Renal cortex interstitium (tissue), 15 donors: ENCODE data around the gene PCDHB14. TPM values are rescaled to one million over a fixed set of nuclear protein-coding genes. Genes with fewer than 3 reads are reported as not detected.
"Not testable (repeated sequence)": the region's sequence is repeated elsewhere in the genome, so short reads cannot be mapped to it uniquely, and the experiment has no call there.

Source experiments
- DNase-seq, 11 donors: peaks; one replicate each; pipeline ENCODE4 v3.0.0-alpha.2; 2013; ENCODE audit warnings: low read depth in 9 of 11, low spot score in 4 of 11; ENCODE audit errors: extremely low read depth in 1 of 11
- long read RNA-seq, 16 experiments: transcript quantifications; one replicate each; lab custom pipeline, GENCODE V29; 2026
- polyA plus RNA-seq, 3 donors: library from polyadenylated mRNA; unstranded; fragments of 120-200 nt; gene quantifications; one replicate each; pipeline ENCODE4 v1.2.1, GENCODE V29; 2013; ENCODE audit not compliant: insufficient read length in 3 of 3

PCDHB14 gene
- polyA plus RNA-seq, result 10 to 100 TPM in 2 of 3 donors, 1 to 10 TPM in 1; 9.5 to 11.6 (median 10.6) TPM
- long read RNA-seq, donor 1, full-length matches to known transcripts, result 6 of 6 reads
- long read RNA-seq, donor 1, partial matches to known transcripts, result 0 of 6 reads
- long read RNA-seq, donor 1, other reads (novel, unspliced or antisense), result 0 of 6 reads
- long read RNA-seq, donor 2, full-length matches to known transcripts, result 5 of 5 reads
- long read RNA-seq, donor 2, partial matches to known transcripts, result 0 of 5 reads
- long read RNA-seq, donor 2, other reads (novel, unspliced or antisense), result 0 of 5 reads
- long read RNA-seq, donor 3, full-length matches to known transcripts, result 8 of 8 reads
- long read RNA-seq, donor 3, partial matches to known transcripts, result 0 of 8 reads
- long read RNA-seq, donor 3, other reads (novel, unspliced or antisense), result 0 of 8 reads
- long read RNA-seq, donor 4, full-length matches to known transcripts, result 8 of 8 reads
- long read RNA-seq, donor 4, partial matches to known transcripts, result 0 of 8 reads
- long read RNA-seq, donor 4, other reads (novel, unspliced or antisense), result 0 of 8 reads
- long read RNA-seq, donor 5, result 0 reads
- long read RNA-seq, donor 6, full-length matches to known transcripts, result 14 of 14 reads
- long read RNA-seq, donor 6, partial matches to known transcripts, result 0 of 14 reads
- long read RNA-seq, donor 6, other reads (novel, unspliced or antisense), result 0 of 14 reads
- long read RNA-seq, donor 7, full-length matches to known transcripts, result 8 of 8 reads
- long read RNA-seq, donor 7, partial matches to known transcripts, result 0 of 8 reads
- long read RNA-seq, donor 7, other reads (novel, unspliced or antisense), result 0 of 8 reads
- long read RNA-seq, donor 8, result 0 reads
- long read RNA-seq, donor 9, full-length matches to known transcripts, result 4 of 4 reads
- long read RNA-seq, donor 9, partial matches to known transcripts, result 0 of 4 reads
- long read RNA-seq, donor 9, other reads (novel, unspliced or antisense), result 0 of 4 reads
- long read RNA-seq, donor 10, full-length matches to known transcripts, result 9 of 9 reads
- long read RNA-seq, donor 10, partial matches to known transcripts, result 0 of 9 reads
- long read RNA-seq, donor 10, other reads (novel, unspliced or antisense), result 0 of 9 reads
- long read RNA-seq, donor 11, full-length matches to known transcripts, result 2 of 2 reads
- long read RNA-seq, donor 11, partial matches to known transcripts, result 0 of 2 reads
- long read RNA-seq, donor 11, other reads (novel, unspliced or antisense), result 0 of 2 reads
- long read RNA-seq, donor 12, full-length matches to known transcripts, result 8 of 8 reads
- long read RNA-seq, donor 12, partial matches to known transcripts, result 0 of 8 reads
- long read RNA-seq, donor 12, other reads (novel, unspliced or antisense), result 0 of 8 reads
- long read RNA-seq, donor 13, result 0 reads
- long read RNA-seq, donor 14, full-length matches to known transcripts, result 4 of 4 reads
- long read RNA-seq, donor 14, partial matches to known transcripts, result 0 of 4 reads
- long read RNA-seq, donor 14, other reads (novel, unspliced or antisense), result 0 of 4 reads
- long read RNA-seq, donor 15, full-length matches to known transcripts, result 4 of 4 reads
- long read RNA-seq, donor 15, partial matches to known transcripts, result 0 of 4 reads
- long read RNA-seq, donor 15, other reads (novel, unspliced or antisense), result 0 of 4 reads
- long read RNA-seq, donor 16, full-length matches to known transcripts, result 26 of 26 reads
- long read RNA-seq, donor 16, partial matches to known transcripts, result 0 of 26 reads
- long read RNA-seq, donor 16, other reads (novel, unspliced or antisense), result 0 of 26 reads

DNA sequence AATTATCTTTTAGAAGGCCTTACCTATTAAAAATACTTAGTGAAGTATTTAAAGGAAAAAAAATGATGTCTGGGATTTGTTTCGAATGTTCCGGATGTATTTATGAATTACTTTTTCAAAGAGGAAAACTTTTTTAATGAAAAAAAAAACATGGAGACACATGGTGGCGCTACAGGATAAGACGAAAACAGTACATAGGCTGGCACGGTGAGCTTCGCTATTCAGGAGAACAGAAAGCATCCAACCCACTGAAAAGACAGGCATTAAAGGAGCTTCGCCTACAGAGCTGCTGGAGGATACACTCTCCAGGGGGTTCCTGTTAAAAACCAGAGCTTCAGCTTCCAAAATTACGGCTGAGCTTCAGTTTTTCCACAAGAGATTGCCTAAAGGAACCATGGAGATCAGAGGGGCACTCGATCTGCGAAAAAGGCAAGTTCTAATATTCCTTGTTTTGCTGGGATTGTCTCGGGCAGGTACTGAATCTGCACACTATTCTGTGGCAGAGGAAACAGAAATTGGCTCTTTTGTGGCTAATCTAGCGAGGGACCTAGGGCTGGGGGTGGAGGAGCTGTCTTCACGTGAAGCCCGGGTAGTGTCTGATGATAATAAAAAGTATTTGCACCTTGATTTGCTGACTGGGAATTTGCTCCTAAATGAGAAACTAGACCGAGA lies at the start of gene PCDHB14:
PCDHB14 (plus strand) TSS at position 232 of the 672 bp plus-strand sequence; CDS start at position 395, 163 bp downstream.
- peak in 1 of 11 donors; percentile 12 for DNase-seq

DNA sequence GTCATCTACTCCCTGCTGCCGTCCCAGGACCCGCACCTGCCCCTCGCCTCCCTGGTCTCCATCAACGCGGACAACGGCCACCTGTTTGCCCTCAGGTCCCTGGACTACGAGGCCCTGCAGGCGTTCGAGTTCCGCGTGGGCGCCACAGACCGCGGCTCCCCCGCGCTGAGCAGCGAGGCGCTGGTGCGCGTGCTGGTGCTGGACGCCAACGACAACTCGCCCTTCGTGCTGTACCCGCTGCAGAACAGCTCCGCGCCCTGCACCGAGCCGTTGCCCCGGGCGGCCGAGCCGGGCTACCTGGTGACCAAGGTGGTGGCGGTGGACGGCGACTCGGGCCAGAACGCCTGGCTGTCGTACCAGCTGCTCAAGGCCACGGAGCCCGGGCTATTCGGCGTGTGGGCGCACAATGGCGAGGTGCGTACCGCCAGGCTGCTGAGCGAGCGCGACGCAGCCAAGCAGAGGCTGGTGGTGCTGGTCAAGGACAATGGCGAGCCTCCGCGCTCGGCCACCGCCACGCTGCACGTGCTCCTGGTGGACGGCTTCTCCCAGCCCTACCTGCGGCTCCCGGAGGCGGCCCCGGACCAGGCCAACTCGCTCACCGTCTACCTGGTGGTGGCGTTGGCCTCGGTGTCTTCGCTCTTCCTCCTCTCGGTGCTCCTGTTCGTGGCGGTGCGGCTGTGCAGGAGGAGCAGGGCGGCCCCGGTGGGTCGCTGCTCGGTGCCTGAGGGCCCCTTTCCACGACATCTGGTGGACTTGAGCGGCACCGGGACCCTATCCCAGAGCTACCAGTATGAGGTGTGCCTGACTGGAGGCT lies 48.6 kb upstream of the PCDHB14 start:
- not testable (repeated sequence) for DNase-seq

DNA sequence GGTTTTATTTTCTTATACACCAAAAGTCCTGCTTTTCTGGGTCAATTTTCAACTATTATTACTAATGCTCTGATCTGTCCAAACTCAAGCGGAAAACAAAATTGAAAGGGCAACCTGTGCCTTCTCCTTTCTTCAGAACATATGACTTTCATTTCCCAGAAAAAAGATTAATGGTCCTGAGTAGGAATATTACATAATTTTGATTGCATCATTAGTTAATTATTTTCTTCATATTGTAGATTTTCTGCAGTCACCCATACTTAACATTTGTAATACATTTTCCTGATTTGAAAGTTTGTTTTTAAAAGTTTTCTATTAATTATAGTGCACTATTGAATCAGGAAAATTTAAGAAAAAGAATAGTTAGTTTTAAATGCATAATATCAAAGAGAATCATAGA lies 47.2 kb upstream of the PCDHB14 start:
- DNase-seq, result no peak

DNA sequence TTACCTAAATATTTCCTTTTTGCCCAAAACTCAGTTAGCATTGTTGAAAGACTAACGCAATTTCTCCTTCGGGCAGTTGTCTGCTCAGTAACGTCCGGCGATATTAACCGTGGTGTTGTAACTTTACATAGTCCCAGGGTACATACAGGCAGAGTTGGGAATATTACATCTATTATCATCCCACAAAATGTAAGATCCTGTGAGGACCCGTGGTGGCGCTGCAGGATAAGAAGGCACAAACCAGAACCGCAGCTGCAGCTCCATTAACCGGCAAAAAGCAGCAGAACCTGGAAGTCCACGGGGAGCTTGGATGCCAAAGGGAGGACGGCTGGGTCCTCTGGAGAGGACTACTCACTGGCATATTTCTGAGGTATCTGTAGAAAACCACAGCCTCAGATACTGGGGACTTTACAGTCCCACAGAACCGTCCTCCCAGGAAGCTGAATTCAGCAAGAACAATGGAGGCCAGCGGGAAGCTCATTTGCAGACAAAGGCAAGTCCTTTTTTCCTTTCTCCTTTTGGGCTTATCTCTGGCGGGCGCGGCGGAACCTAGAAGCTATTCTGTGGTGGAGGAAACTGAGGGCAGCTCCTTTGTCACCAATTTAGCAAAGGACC lies 45.5 kb upstream of the PCDHB14 start, which contains the start of gene PCDHB8:
PCDHB8 (plus strand) TSS at position 214 of the 615 bp plus-strand sequence; CDS start at position 459, 245 bp downstream.
- DNase-seq, result not testable (repeated sequence)

DNA sequence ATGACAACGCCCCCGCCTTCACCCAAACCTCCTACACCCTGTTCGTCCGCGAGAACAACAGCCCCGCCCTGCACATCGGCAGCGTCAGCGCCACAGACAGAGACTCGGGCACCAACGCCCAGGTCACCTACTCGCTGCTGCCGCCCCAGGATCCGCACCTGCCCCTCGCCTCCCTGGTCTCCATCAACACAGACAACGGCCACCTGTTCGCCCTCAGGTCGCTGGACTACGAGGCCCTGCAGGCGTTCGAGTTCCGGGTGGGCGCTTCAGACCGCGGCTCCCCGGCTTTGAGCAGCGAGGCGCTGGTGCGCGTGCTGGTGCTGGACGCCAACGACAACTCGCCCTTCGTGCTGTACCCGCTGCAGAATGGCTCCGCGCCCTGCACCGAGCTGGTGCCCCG lies 43.8 kb upstream of the PCDHB14 start:
- not testable (repeated sequence) for DNase-seq

DNA sequence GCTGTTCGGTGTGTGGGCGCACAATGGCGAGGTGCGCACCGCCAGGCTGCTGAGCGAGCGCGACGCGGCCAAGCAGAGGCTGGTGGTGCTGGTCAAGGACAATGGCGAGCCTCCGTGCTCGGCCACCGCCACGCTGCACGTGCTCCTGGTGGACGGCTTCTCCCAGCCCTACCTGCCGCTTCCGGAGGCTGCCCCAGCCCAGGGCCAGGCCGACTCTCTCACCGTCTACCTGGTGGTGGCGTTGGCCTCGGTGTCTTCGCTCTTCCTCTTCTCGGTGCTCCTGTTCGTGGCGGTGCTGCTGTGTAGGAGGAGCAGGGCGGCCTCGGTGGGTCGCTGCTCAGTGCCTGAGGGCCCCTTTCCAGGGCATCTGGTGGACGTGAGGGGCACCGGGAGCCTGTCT lies 43.3 kb upstream of the PCDHB14 start:
- DNase-seq, result not testable (repeated sequence)

DNA sequence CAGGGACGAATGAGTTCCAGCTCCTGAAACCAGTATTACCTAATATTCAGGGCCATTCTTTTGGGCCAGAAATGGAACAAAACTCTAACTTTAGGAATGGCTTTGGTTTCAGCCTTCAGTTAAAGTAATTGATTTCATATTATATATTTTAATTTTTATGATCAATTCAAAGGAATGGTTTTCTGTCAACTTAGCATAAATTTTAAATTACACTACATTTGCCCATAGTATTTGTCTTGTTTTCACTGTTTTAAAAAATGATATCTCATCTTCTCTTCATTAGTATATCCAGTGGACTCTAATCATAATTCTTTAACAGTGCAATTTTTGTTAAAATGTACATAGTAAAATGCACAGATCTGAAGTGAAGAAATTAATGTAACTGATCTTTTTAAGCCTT lies 42.8 kb upstream of the PCDHB14 start:
- DNase-seq, result no peak

DNA sequence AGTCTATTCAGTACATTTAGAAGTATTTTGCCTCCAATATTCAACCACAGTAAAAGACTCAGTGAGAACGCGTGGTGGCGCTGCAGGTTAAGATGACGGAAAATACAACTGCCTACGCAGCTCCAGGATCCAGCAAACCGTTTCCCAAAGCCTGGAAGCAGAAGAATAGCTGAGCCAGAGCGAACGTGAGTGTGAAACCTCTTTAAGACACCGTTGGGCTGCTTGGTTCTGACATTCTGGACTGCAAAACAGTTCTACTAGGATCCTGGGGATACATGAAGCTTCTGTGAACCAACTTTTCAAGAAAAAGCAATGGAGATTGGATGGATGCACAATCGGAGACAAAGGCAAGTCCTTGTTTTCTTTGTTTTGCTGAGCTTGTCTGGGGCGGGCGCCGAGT lies 40.9 kb upstream of the PCDHB14 start, which contains the start of gene PCDHB16:
PCDHB16 (plus strand) TSS at position 140 of the 400 bp plus-strand sequence; CDS start at position 313, 173 bp downstream.
- peak in 3 of 11 donors; percentile 20 to 40 (median 29) for DNase-seq

DNA sequence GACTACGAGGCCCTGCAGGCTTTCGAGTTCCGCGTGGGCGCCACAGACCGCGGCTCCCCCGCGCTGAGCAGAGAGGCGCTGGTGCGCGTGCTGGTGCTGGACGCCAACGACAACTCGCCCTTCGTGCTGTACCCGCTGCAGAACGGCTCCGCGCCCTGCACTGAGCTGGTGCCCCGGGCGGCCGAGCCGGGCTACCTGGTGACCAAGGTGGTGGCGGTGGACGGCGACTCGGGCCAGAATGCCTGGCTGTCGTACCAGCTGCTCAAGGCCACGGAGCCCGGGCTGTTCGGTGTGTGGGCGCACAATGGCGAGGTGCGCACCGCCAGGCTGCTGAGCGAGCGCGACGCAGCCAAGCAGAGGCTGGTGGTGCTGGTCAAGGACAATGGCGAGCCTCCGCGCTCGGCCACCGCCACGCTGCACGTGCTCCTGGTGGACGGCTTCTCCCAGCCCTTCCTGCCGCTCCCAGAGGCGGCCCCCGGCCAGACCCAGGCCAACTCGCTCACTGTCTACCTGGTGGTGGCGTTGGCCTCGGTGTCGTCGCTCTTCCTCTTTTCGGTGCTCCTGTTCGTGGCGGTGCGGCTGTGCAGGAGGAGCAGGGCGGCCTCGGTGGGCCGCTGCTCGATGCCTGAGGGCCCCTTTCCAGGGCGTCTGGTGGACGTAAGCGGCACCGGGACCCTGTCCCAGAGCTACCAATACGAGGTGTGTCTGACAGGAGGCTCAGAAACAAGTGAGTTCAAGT lies 38.9 kb upstream of the PCDHB14 start:
- DNase-seq, result not testable (repeated sequence)

DNA sequence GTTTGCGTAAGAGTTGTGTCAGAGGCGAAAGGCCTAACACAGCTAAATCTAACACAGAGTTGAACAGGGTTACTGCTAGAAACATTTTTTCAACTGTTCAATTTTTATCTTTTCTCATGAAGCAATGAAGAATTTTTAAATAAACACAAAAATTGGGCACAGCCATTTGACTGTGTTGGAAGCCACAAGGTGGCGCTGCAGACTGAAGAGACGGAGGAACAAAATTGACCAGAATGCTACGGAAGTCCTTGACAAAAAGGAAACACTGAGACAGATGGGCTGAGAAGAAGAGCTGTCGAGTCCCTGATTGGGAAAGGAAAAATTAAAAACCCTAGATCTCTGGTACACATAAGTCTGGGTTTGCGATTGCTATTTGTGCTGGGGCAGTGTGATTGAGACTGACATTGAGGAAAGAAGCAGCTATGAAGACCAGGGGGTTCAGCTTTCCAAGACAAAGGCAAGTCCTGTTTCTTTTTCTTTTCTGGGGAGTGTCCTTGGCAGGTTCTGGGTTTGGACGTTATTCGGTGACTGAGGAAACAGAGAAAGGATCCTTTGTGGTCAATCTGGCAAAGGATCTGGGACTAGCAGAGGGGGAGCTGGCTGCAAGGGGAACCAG lies 36.1 kb upstream of the PCDHB14 start, which contains the start of gene PCDHB9:
PCDHB9 (plus strand) TSS at position 265 of the 616 bp plus-strand sequence; CDS start at position 423, 158 bp downstream.
- no peak for DNase-seq

DNA sequence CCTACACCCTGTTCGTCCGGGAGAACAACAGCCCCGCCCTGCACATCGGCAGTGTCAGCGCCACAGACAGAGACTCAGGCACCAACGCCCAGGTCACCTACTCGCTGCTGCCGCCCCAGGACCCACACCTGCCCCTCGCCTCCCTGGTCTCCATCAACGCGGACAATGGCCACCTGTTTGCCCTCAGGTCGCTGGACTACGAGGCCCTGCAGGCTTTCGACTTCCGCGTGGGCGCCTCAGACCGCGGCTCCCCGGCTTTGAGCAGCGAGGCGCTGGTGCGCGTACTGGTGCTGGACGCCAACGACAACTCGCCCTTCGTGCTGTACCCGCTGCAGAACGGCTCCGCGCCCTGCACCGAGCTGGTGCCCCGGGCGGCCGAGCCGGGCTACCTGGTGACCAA lies 34.5 kb upstream of the PCDHB14 start:
- DNase-seq, result not testable (repeated sequence)

DNA sequence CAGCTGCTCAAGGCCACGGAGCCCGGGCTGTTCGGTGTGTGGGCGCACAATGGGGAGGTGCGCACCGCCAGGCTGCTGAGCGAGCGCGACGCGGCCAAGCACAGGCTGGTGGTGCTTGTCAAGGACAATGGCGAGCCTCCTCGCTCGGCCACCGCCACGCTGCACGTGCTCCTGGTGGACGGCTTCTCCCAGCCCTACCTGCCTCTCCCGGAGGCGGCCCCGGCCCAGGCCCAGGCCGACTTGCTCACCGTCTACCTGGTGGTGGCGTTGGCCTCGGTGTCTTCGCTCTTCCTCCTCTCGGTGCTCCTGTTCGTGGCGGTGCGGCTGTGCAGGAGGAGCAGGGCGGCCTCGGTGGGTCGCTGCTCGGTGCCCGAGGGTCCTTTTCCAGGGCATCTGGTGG lies 34.0 kb upstream of the PCDHB14 start:
- DNase-seq, result not testable (repeated sequence)

DNA sequence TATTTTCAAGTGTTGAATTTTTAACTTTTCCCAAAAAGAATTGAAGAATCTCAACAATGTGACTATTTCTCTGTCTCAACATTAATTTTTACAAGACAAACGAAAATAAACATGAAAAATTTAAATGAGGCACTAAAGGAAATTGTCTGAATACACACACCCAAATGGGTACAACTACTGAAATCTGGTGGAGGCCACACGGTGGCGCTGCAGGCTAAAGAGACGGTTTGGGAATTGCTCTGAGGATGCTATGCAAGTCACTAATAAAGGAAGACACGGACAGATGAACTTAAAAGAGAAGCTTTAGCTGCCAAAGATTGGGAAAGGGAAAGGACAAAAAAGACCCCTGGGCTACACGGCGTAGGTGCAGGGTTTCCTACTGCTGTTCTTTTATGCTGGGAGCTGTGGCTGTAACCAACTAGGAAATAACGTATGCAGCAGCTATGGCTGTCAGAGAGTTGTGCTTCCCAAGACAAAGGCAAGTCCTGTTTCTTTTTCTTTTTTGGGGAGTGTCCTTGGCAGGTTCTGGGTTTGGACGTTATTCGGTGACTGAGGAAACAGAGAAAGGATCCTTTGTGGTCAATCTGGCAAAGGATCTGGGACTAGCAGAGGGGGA lies 30.9 kb upstream of the PCDHB14 start, which contains the start of gene PCDHB10:
PCDHB10 (plus strand) TSS at position 244 of the 616 bp plus-strand sequence; CDS start at position 444, 200 bp downstream.
- DNase-seq, result peak in 1 of 11 donors; percentile 14

DNA sequence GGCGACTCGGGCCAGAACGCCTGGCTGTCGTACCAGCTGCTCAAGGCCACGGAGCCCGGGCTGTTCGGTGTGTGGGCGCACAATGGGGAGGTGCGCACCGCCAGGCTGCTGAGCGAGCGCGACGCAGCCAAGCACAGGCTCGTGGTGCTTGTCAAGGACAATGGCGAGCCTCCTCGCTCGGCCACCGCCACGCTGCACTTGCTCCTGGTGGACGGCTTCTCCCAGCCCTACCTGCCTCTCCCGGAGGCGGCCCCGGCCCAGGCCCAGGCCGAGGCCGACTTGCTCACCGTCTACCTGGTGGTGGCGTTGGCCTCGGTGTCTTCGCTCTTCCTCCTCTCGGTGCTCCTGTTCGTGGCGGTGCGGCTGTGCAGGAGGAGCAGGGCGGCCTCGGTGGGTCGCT lies 28.8 kb upstream of the PCDHB14 start:
- not testable (repeated sequence) for DNase-seq
